D721Med (cell line): Measurements from ENCODE around the gene PRKN.

Experiments
- DNase-seq: peaks from one replicate; pipeline ENCODE4 v3.0.0; 2011; ENCODE audit warnings: low spot score; ENCODE audit not compliant: insufficient read length
- FAIRE-seq: peaks from 2 replicates; lab custom pipeline; 2011; peaks lifted over from hg19 to GRCh38; lab: Jason Lieb, UNC
- TF ChIP-seq, protein P1 (sequence below): IDR thresholded peaks from 2 replicates; pipeline ENCODE4 v1.5.1; 2012; ENCODE audit warnings: mild to moderate bottlenecking, control low read depth; ENCODE audit not compliant: insufficient read depth; ENCODE audit errors: missing control alignments

Gene PRKN

GRCh38 chr6:161438430-161439030 is 1289.0 kb downstream of the PRKN start:
- FAIRE-seq (no peak), DNase-seq (no peak)
- TF ChIP-seq, protein P1, sequence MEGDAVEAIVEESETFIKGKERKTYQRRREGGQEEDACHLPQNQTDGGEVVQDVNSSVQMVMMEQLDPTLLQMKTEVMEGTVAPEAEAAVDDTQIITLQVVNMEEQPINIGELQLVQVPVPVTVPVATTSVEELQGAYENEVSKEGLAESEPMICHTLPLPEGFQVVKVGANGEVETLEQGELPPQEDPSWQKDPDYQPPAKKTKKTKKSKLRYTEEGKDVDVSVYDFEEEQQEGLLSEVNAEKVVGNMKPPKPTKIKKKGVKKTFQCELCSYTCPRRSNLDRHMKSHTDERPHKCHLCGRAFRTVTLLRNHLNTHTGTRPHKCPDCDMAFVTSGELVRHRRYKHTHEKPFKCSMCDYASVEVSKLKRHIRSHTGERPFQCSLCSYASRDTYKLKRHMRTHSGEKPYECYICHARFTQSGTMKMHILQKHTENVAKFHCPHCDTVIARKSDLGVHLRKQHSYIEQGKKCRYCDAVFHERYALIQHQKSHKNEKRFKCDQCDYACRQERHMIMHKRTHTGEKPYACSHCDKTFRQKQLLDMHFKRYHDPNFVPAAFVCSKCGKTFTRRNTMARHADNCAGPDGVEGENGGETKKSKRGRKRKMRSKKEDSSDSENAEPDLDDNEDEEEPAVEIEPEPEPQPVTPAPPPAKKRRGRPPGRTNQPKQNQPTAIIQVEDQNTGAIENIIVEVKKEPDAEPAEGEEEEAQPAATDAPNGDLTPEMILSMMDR: no peak

DNA sequence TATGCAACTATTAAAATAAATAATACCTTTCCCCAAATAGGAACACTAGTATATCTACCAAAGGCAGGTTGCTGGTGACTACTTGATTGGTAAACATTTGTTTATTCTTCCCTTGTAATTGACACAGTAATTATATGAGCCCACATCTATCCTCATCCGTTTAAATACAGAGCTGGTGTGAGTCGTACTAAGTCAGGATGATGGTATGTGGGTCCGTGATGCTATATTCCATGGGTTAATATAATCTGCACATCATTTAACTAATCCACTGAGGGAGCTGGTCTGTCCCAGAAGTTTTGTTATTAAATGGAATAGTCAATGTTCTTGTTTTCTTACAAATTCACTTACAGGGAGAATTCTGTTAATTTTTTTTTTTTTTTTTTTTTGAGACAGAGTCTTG is 1289.7 kb downstream of the PRKN start:
- FAIRE-seq (no peak), DNase-seq (no peak)
- TF ChIP-seq, protein P1: no peak

DNA sequence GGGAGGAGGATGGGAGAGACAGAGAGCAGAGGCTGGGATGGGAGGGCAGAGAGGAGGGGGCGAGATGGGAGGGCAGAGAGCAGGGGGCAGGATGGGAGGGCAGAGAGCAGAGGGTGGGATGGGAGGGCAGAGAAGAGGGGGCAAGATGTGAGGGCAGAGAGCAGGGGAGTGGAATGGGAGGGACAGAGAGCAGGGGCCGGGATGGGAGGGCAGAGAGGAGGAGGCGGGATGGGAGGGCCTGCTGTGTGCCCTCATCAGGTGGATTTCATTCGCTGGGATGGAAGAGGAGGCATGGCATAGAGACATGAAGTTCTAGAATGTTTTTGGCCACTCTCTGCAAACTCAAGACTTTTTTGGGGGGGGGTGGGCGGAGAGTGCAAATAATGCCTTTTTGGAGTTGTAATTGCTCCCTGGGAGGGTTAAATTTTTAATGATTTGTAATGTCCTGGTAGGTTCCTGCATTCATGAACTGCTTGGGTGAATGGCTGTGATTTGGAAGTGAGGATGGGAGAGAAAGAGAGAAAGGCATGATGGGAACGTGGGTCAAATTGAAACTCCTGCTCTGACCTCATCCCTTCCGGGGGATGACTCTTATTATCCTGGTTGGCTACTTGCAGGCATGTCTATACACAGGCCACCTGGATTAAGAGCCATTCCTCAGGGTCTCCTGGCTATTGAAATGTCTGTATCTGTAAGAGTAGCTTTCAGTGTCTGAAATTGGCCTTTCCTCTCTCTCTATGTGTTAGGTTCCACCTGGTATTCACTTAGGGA is 1291.3 kb downstream of the PRKN start:
- TF ChIP-seq, protein P1: no peak
- FAIRE-seq (no peak), DNase-seq (no peak)

DNA sequence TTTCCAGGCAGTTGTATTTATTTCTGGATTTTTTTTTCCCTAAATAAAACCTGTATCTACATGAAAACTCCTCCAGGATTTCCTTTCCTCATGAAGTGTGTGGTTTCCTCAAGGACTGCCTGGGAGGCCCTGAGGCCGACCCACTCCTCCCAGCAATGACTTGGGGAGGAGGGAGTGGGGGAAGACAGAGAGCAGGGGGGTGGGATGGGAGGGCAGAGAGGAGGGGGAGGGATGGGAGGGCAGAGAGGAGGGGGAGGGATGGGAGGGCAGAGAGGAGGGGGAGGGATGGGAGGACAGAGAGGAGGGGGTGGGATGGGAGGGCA is 1291.9 kb downstream of the PRKN start:
- DNase-seq (no peak), FAIRE-seq (no peak)
- TF ChIP-seq, protein P1: no peak

DNA sequence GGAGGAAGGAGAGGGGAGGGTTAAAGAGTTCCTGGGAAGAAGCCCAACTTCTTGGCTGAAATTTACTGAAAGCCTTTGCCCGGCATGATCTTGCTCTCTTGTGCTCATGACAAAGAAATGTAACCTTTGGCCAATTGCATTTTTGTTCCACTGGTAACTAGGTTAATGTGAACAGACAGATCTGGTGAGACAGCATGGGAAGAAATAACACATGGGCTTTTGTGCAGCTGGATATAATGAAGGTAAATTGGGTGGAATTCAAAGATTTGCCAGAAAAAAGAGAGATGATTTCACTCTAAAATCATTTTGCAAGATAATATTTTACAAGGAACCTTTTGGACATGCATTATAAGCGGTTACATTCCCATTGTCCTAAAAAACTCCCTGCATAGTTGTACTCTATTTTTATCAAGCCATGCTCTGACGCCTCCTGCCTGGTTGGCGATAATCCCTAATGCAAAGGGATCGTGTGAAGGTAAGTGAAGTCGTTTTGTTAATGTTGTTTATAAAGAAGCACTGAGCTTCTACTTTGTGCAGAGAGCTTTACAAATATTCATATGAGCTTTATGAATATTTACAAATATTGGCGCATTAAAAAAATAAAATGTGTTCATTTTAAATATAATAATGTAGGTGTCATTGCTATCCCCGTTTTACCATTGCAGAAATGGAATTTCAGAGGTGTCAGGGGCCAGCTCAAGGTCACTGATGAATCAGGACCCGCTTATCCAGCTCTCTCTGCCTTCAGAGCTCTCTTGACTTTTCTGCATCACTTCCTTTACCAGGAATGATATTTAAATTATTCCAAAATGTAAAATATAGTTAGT is 1292.4 kb downstream of the PRKN start:
- FAIRE-seq (no peak), DNase-seq (no peak)
- TF ChIP-seq, protein P1: no peak

GRCh38 chr6:161434350-161434749 is 1293.2 kb downstream of the PRKN start:
- FAIRE-seq (no peak), DNase-seq (no peak)
- TF ChIP-seq, protein P1: no peak
